Hepatocyte (in vitro differentiated cells): ENCODE results near the gene TFF2. TPM values are rescaled to one million over a fixed set of nuclear protein-coding genes. Genes with fewer than 3 reads are reported as not detected.

Experiments
- DNase-seq: peaks from one replicate; pipeline ENCODE4 v3.0.0-alpha.2; 2016; ENCODE audit warnings: low spot score
- H2AFZ ChIP-seq: fragments of 200-600 bp; sonication (generic); 2 replicates; pipeline ENCODE4 v1.6.0; 2016; ENCODE audit warnings: antibody characterized with exemption, mild to moderate bottlenecking
- H3K27ac ChIP-seq: fragments of 200-600 bp; sonication (generic); 2 replicates; pipeline ENCODE4 v1.5.1; 2016; ENCODE audit warnings: mild to moderate bottlenecking
- H3K27me3 ChIP-seq: fragments of 200-600 bp; sonication (generic); 2 replicates; pipeline ENCODE4 v1.6.1; 2016
- H3K36me3 ChIP-seq: fragments of 200-600 bp; sonication (generic); replicated peaks from 2 replicates; pipeline ENCODE4 v1.5.1; 2016; ENCODE audit warnings: low read depth; ENCODE audit not compliant: insufficient read depth
- H3K4me1 ChIP-seq: fragments of 200-600 bp; sonication (generic); 2 replicates; pipeline ENCODE4 v1.5.1; 2016; ENCODE audit warnings: mild to moderate bottlenecking, moderate library complexity; ENCODE audit not compliant: insufficient read depth
- H3K4me2 ChIP-seq: fragments of 200-600 bp; sonication (generic); 2 replicates; pipeline ENCODE4 v1.6.0; 2016
- H3K4me3 ChIP-seq: fragments of 200-600 bp; sonication (generic); 2 replicates; pipeline ENCODE4 v1.5.1; 2016; ENCODE audit warnings: mild to moderate bottlenecking
- H3K79me2 ChIP-seq: fragments of 200-600 bp; sonication (generic); 2 replicates; pipeline ENCODE4 v1.6.0; 2017; ENCODE audit warnings: mild to moderate bottlenecking
- H3K9me2 ChIP-seq: fragments of 200-600 bp; sonication (generic); replicated peaks from 2 replicates; pipeline ENCODE4 v1.6.0; 2017; ENCODE audit warnings: mild to moderate bottlenecking; ENCODE audit not compliant: insufficient read depth
- H3K9me3 ChIP-seq: fragments of 200-600 bp; sonication (generic); 2 replicates; pipeline ENCODE4 v1.5.1; 2016; ENCODE audit warnings: low read depth, mild to moderate bottlenecking
- H4K20me1 ChIP-seq: fragments of 200-600 bp; sonication (generic); 2 replicates; pipeline ENCODE4 v1.6.0; 2016; ENCODE audit warnings: mild to moderate bottlenecking; ENCODE audit not compliant: insufficient read depth, poor library complexity, severe bottlenecking
- EZH2 ChIP-seq: fragments of 200-600 bp; sonication (generic); IDR thresholded peaks from 2 replicates; pipeline ENCODE4 v1.6.1; 2016; ENCODE audit warnings: antibody characterized with exemption, mild to moderate bottlenecking, borderline replicate concordance
- EZH2phosphoT487 ChIP-seq: fragments of 200-600 bp; sonication (generic); IDR thresholded peaks from one replicate; pipeline ENCODE4 v1.6.1; 2018; ENCODE audit warnings: antibody characterized with exemption, mild to moderate bottlenecking, low read depth, moderate library complexity; ENCODE audit not compliant: unreplicated experiment, severe bottlenecking
- WGBS: methylation state at CpG from one replicate; pipeline ENCODE4 v1.1.6; 2016; ENCODE audit warnings: low lambda C conversion rate; ENCODE audit errors: missing lambda C conversion rate; 5-methylcytosine and 5-hydroxymethylcytosine counted together
- polyA plus RNA-seq: library from polyadenylated mRNA; unstranded; fragments of >200 nt; fragmentation: Nextera tagmentation; extraction: Ambion mirVana; gene quantifications from 2 replicates; pipeline ENCODE4 v1.2.1, GENCODE V29; 2016
- total RNA-seq: library from RNA; depleted of rRNA; stranded (reverse); fragments of >200 nt; gene quantifications from 2 replicates; pipeline ENCODE4 v1.2.3, GENCODE V29; 2014
- TF ChIP-seq, protein P1 (sequence below): fragments of 200-600 bp; sonication (generic); IDR thresholded peaks from 2 replicates; pipeline ENCODE4 v1.5.1; 2016; ENCODE audit warnings: antibody characterized with exemption, mild to moderate bottlenecking; ENCODE audit not compliant: poor library complexity

The TFF2 gene
- total and polyA plus RNA-seq, 2 experiments from 2014 or later, result 23.9 to 28.1 TPM

DNA sequence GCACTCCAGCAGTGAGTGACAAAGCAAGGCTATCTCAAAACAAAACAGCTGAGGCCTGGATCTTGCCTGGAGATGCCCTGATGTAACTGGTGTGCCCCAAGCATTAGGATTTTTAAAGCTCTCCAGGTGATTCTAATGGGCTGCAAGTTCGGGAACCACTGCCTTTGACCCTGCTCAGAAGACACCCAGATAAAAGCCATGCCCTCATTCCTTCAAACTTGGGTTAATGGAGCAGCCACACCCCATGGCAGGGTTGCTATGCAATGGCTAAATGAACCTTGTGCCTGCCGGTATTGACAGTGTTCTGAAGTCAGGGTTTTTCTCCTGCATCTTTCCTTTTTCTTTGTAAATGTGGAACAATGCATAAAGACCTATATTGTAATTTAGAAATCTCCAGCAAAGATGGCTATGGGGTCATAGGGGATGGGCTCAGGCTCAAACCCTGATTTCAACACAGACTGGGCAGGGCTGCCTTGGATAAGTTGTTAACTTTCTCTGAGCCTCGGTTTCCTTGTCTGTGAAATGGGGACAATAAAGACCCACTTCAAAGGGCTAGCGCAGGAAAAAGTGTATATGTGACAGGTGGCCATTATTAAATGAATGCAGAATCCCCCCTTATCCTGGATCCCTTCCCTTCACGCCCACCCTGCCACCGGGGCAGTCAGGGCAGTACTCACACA, 36.0 kb downstream of the TFF2 start:
- no peak overlapping the region for H2AFZ ChIP-seq
- peak overlapping the region; percentile 57 for H3K4me2 ChIP-seq
- TF ChIP-seq EZH2, result no peak
- no peak for TF ChIP-seq EZH2phosphoT487
- TF ChIP-seq, protein P1, sequence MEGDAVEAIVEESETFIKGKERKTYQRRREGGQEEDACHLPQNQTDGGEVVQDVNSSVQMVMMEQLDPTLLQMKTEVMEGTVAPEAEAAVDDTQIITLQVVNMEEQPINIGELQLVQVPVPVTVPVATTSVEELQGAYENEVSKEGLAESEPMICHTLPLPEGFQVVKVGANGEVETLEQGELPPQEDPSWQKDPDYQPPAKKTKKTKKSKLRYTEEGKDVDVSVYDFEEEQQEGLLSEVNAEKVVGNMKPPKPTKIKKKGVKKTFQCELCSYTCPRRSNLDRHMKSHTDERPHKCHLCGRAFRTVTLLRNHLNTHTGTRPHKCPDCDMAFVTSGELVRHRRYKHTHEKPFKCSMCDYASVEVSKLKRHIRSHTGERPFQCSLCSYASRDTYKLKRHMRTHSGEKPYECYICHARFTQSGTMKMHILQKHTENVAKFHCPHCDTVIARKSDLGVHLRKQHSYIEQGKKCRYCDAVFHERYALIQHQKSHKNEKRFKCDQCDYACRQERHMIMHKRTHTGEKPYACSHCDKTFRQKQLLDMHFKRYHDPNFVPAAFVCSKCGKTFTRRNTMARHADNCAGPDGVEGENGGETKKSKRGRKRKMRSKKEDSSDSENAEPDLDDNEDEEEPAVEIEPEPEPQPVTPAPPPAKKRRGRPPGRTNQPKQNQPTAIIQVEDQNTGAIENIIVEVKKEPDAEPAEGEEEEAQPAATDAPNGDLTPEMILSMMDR, result no peak
- no peak for DNase-seq
- H3K27ac ChIP-seq, result peak overlapping the region; percentile 84
- no peaks in the 10 kb centered on the region for H4K20me1 ChIP-seq
- H3K36me3 ChIP-seq, result no peaks in the 10 kb centered on the region
- H3K79me2 ChIP-seq, result no peaks in the 10 kb centered on the region
- no peaks in the 10 kb centered on the region for H3K27me3 ChIP-seq
- WGBS, result 79% methylated on average over 6 of the region's 6 CpGs
- no peak overlapping the region for H3K4me3 ChIP-seq
- peaks cover 39% of the 10 kb centered on the region for H3K4me1 ChIP-seq
- H3K9me2 ChIP-seq, result no peaks in the 10 kb centered on the region
- no peaks in the 10 kb centered on the region for H3K9me3 ChIP-seq

DNA sequence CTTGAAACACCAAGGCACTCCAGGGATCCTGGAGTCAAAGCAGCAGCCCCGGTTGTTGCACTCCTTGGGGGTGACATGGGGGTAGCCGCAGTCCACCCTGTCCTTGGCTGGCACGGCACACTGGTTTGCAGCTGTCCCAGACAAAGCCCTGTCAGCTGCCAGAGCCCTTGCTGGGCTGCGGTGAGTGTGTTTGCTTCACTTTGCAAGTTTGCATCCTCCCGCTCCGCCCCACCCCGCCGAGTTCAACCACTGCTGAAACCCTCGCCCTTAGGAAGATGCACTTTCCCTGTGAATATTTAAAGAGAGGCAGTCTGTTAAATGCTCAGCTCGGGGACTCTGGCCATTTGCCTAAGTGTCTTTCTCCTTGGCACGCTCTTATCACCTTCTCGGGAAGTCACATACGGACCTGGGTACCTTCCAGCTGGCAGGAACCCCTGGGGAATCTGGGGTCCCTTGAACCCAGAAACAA, 37.3 kb downstream of the TFF2 start:
- Histone ChIP-seq H3K9me3 (no peaks in the 10 kb centered on the region), H3K79me2 (no peaks in the 10 kb centered on the region), H3K27me3 (no peaks in the 10 kb centered on the region), H4K20me1 (no peaks in the 10 kb centered on the region), H3K4me1 (peaks cover 43% of the 10 kb centered on the region), H3K27ac (no peak overlapping the region), H2AFZ (no peak overlapping the region), H3K9me2 (no peaks in the 10 kb centered on the region), H3K4me3 (no peak overlapping the region), H3K36me3 (no peaks in the 10 kb centered on the region), H3K4me2 (peak overlapping the region; percentile 57)
- no peak for DNase-seq
- WGBS, result 48% methylated on average over 13 of the region's 13 CpGs
- TF ChIP-seq, protein P1, result no peak
- no peak for TF ChIP-seq EZH2phosphoT487
- TF ChIP-seq EZH2, result no peak

DNA sequence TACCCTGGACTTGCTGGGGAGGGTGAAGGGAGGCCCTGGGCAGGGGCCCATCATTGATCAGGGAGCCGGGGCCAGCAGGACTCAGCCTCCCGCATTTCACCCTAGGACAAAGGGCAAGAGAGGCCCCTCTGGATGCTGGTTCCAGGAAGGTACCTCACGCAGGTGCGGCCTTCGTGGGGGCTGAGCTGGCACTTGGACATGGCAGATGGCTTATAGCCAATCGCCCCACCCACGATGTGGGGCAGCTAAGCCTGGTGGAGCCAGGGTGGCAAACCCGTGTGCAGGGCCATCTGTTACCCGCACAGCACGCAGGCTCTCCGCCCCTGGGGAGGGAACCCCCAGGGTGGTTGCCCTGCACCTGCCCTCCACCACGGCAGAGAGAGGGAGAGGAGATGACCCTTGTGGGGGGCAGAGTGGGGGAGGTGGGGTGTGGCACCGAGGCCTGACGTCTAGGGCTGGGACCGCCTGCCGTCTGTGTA, 38.1 kb downstream of the TFF2 start:
- no peak for DNase-seq
- no peaks in the 10 kb centered on the region for H4K20me1 ChIP-seq
- H3K27me3 ChIP-seq, result no peaks in the 10 kb centered on the region
- WGBS, result 93% methylated on average over 13 of the region's 16 CpGs
- H3K79me2 ChIP-seq, result no peaks in the 10 kb centered on the region
- no peak overlapping the region for H2AFZ ChIP-seq
- no peaks in the 10 kb centered on the region for H3K9me3 ChIP-seq
- TF ChIP-seq EZH2phosphoT487 (no peak), EZH2 (no peak)
- TF ChIP-seq, protein P1, result no peak
- H3K27ac ChIP-seq, result peak overlapping the region; percentile 27
- peak overlapping the region; percentile 14 for H3K4me2 ChIP-seq
- peaks cover 43% of the 10 kb centered on the region for H3K4me1 ChIP-seq
- H3K4me3 ChIP-seq, result no peak overlapping the region
- H3K9me2 ChIP-seq, result no peaks in the 10 kb centered on the region
- H3K36me3 ChIP-seq, result no peaks in the 10 kb centered on the region
